Ishikawa (cell line): ENCODE data around the gene CNN2.

Source experiments
- CEBPB ChIP-seq: IDR thresholded peaks from 2 replicates; pipeline ENCODE4 v1.6.1; 2012
- CREB1 ChIP-seq: IDR thresholded peaks from 2 replicates; pipeline ENCODE4 v1.6.1; 2012; ENCODE audit warnings: low read depth
- EP300 ChIP-seq: IDR thresholded peaks from 2 replicates; pipeline ENCODE4 v1.6.1; 2012; ENCODE audit warnings: borderline replicate concordance
- MAX ChIP-seq: IDR thresholded peaks from 2 replicates; pipeline ENCODE4 v1.6.1; 2012
- NFIC ChIP-seq: IDR thresholded peaks from 2 replicates; pipeline ENCODE4 v1.6.1; 2012
- RAD21 ChIP-seq: IDR thresholded peaks from 2 replicates; pipeline ENCODE4 v1.6.1; 2012; ENCODE audit warnings: low read depth
- REST ChIP-seq: IDR thresholded peaks from 2 replicates; pipeline ENCODE4 v1.6.1; 2012; ENCODE audit warnings: low read depth, mild to moderate bottlenecking
- TAF1 ChIP-seq: IDR thresholded peaks from 2 replicates; pipeline ENCODE4 v1.6.1; 2012; ENCODE audit warnings: low read depth, mild to moderate bottlenecking
- TCF12 ChIP-seq: IDR thresholded peaks from 2 replicates; pipeline ENCODE4 v1.6.1; 2012; ENCODE audit warnings: low read depth
- YY1 ChIP-seq: IDR thresholded peaks from 2 replicates; pipeline ENCODE4 v1.6.1; 2012; ENCODE audit warnings: low read depth
- TF ChIP-seq, protein P1 (sequence below): IDR thresholded peaks from 2 replicates; pipeline ENCODE4 v1.6.1; 2012

DNA sequence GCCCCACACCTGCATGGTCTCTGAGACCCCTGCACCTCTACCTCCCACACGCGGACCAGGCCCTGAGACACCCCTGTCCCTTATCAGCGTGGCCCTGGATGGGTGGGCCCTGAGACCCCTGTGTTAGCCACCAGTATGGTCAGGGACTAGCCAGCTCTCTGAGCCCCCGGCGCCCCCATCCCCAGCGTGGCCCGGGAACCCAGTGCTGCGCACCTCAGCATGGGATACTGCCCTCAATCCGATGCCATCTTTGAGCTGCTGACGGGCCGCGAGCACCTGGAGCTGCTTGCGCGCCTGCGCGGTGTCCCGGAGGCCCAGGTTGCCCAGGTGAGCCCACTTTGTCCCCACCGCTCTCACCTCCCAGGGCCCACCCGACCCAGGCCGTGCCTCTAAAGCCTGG, 35.6 kb downstream of the CNN2 start:
- TF ChIP-seq RAD21 (no peak), EP300 (no peak), CREB1 (no peak), YY1 (no peak), NFIC (no peak), REST (no peak), TCF12 (no peak), MAX (no peak), CEBPB (no peak), TAF1 (no peak)
- TF ChIP-seq, protein P1, sequence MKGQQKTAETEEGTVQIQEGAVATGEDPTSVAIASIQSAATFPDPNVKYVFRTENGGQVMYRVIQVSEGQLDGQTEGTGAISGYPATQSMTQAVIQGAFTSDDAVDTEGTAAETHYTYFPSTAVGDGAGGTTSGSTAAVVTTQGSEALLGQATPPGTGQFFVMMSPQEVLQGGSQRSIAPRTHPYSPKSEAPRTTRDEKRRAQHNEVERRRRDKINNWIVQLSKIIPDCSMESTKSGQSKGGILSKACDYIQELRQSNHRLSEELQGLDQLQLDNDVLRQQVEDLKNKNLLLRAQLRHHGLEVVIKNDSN, result no peak
